HS-27A (cell line): ENCODE results near the gene KRTAP1-4.
"Not testable (repeated sequence)": the region's sequence is repeated elsewhere in the genome, so short reads cannot be mapped to it uniquely, and the experiment has no call there.

Experiments
- DNase-seq: peaks from one replicate; pipeline ENCODE4 v3.0.0-alpha.2; 2012; ENCODE audit warnings: low read depth, missing footprints

The KRTAP1-4 gene

GRCh38 chr17:41029633-41030245 is at the start of gene KRTAP1-4:
Gene KRTAP1-4, minus strand, starts transcription at chr17:41030195. Its CDS starts 117 bp downstream, at chr17:41030078.
- DNase-seq: no peak

GRCh38 chr17:41076788-41077187 is 46.8 kb upstream of the KRTAP1-4 start:
- DNase-seq: no peak

- no peak for DNase-seq
Observed at GRCh38 chr17:41073676-41074075, 43.7 kb upstream of the KRTAP1-4 start.

GRCh38 chr17:41071606-41072360 is 41.8 kb upstream of the KRTAP1-4 start:
- DNase-seq: no peak

GRCh38 chr17:41069031-41069430 is 39.0 kb upstream of the KRTAP1-4 start:
- DNase-seq: no peak

GRCh38 chr17:41067281-41067680 is 37.3 kb upstream of the KRTAP1-4 start:
- no peak for DNase-seq

GRCh38 chr17:41065829-41066624 is 36.0 kb upstream of the KRTAP1-4 start, which contains the start of gene KRTAP2-4:
Gene KRTAP2-4, minus strand, starts transcription at chr17:41065879. Its CDS starts 34 bp downstream, at chr17:41065845.
- no peak for DNase-seq

- DNase-seq: not testable (repeated sequence)
Observed at GRCh38 chr17:41065016-41065689, 35.2 kb upstream of the KRTAP1-4 start.

- DNase-seq: no peak
Observed at GRCh38 chr17:41064301-41064700, 34.3 kb upstream of the KRTAP1-4 start.

GRCh38 chr17:41063449-41063848 is 33.5 kb upstream of the KRTAP1-4 start:
- no peak for DNase-seq

GRCh38 chr17:41061964-41062363 is 32.0 kb upstream of the KRTAP1-4 start:
- DNase-seq: no peak

GRCh38 chr17:41060052-41060604 is 30.1 kb upstream of the KRTAP1-4 start, which contains the start of gene KRTAP2-3:
Gene KRTAP2-3, minus strand, starts transcription at chr17:41060114. Its CDS starts 64 bp downstream, at chr17:41060050.
- peak; percentile 88 for DNase-seq

- DNase-seq: not testable (repeated sequence)
Observed at GRCh38 chr17:41059276-41060051, 29.5 kb upstream of the KRTAP1-4 start.

- DNase-seq: no peak
Observed at GRCh38 chr17:41058741-41059140, 28.7 kb upstream of the KRTAP1-4 start.

GRCh38 chr17:41057547-41057946 is 27.6 kb upstream of the KRTAP1-4 start:
- no peak for DNase-seq

GRCh38 chr17:41055130-41055529 is 25.1 kb upstream of the KRTAP1-4 start, which contains the start of gene KRTAP2-2:
Gene KRTAP2-2, minus strand, starts transcription at chr17:41055230. Its CDS starts 19 bp downstream, at chr17:41055211.
- DNase-seq: not testable (repeated sequence)

GRCh38 chr17:41054556-41054955 is 24.6 kb upstream of the KRTAP1-4 start:
- not testable (repeated sequence) for DNase-seq

- DNase-seq: no peak
Observed at GRCh38 chr17:41054025-41054424, 24.0 kb upstream of the KRTAP1-4 start.

- DNase-seq: no peak
Observed at GRCh38 chr17:41052566-41052965, 22.6 kb upstream of the KRTAP1-4 start.

GRCh38 chr17:41049110-41049509 is 19.1 kb upstream of the KRTAP1-4 start:
- DNase-seq: no peak

GRCh38 chr17:41048441-41048840 is 18.4 kb upstream of the KRTAP1-4 start:
- DNase-seq: no peak
